Vagina (tissue), 2 donors: Measurements from ENCODE around the gene KRTAP10-7. TPM values are rescaled to one million over a fixed set of nuclear protein-coding genes. Genes with fewer than 3 reads are reported as not detected.
"Not testable (repeated sequence)": the region's sequence is repeated elsewhere in the genome, so short reads cannot be mapped to it uniquely, and the experiment has no call there.

Experiments used
- DNase-seq, 2 donors: peaks; one replicate each; pipeline ENCODE4 v3.0.0-alpha.2; 2017; ENCODE audit errors: extremely low spot score in 2 of 2
- H3K27ac ChIP-seq: fragments of 200-600 bp; sonication (generic); one replicate; pipeline ENCODE4 v1.5.1; 2019
- H3K27me3 ChIP-seq: fragments of 200-600 bp; sonication (generic); one replicate; pipeline ENCODE4 v1.5.1; 2019
- H3K36me3 ChIP-seq, 2 donors: fragments of 200-600 bp; sonication (generic); one replicate each; pipeline ENCODE4 v1.5.1; 2017 to 2019
- H3K4me1 ChIP-seq: fragments of 200-600 bp; sonication (generic); one replicate; pipeline ENCODE4 v1.5.1; 2019
- H3K4me3 ChIP-seq, 2 donors: fragments of 200-600 bp; sonication (generic); 1 replicate in 1 of 2; 2 replicates in 1 of 2; pipeline ENCODE4 v1.5.1; 2016 to 2019
- H3K9me3 ChIP-seq: fragments of 200-600 bp; sonication (generic); one replicate; pipeline ENCODE4 v1.5.1; 2019
- CTCF ChIP-seq, 3 experiments: fragments of 450-650 bp in 2 of 3; fragments of 200-600 bp in 1 of 3; sonication (generic) in 1 of 3; IDR thresholded peaks; one replicate each; pipeline ENCODE4 v1.5.1; 2017 to 2019; ENCODE audit warnings: antibody characterized with exemption in 3 of 3, mild to moderate bottlenecking in 2 of 3, moderate library complexity in 2 of 3
- POLR2A ChIP-seq, 2 donors: fragments of 450-650 bp; IDR thresholded peaks; one replicate each; pipeline ENCODE4 v1.6.1; 2017; ENCODE audit warnings: antibody characterized with exemption in 2 of 2, mild to moderate bottlenecking in 2 of 2, moderate library complexity in 2 of 2
- POLR2AphosphoS5 ChIP-seq, 2 donors: sonication (generic); formaldehyde crosslinking; IDR thresholded peaks; one replicate each; pipeline ENCODE4 v1.9.0; 2017; ENCODE audit warnings: antibody characterized with exemption in 2 of 2, mild to moderate bottlenecking in 2 of 2, low read depth in 1 of 2; ENCODE audit not compliant: insufficient read depth in 1 of 2
- intact Hi-C: fragments of 100-400 bp; cut with DNase I; formaldehyde crosslinking; loops from one replicate; pipeline ENCODE4 v1.15.1; 2023
- total RNA-seq: library from RNA; depleted of rRNA; stranded (reverse); fragments of >200 nt; gene quantifications from one replicate; pipeline ENCODE4 v1.2.3, GENCODE V29; 2016

Gene KRTAP10-7
- total RNA-seq, 1 donor from 2014 or later = not detected

DNA sequence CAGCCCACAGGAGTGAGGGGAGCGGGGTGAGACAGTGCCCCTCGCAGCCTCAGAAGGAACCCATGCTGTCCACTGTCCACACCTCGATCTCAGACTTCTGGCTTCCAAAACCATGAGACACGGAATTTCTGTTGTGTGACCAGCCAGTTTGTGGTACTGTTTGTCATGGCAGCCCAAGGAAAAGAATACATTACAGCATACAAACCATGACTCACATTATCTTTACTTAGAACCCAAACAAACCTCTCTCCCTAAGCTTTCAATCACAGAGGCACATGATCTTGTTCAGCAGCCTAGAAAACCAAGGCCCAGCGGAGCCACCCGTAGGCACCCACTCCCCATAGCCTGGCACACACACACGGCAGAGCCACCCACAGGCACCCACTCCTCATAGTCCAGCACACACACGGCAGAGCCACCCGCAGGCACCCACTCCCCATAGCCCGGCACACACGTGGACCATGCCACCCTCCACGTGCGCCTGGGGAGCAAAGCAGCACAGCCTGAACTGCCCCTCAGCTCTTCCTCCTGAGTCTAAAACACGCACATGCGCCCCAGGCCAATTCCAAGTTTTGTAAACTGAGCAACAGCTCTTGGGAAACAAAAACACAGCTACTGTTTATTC is 27.3 kb upstream of the KRTAP10-7 start:
- Histone ChIP-seq H3K4me3 (no peak overlapping the region), H3K9me3 (no peaks in the 10 kb centered on the region), H3K27me3 (no peaks in the 10 kb centered on the region), H3K36me3 (no peaks in the 10 kb centered on the region), H3K4me1 (peaks cover 5% of the 10 kb centered on the region), H3K27ac (no peak overlapping the region)
- TF ChIP-seq POLR2A (IDR thresholded peaks at IDR 0.05) (no peak), POLR2AphosphoS5 (IDR thresholded peaks at IDR 0.05; ENCODE audit: insufficient read depth in 1 of 2, low read depth in 1 of 2) (no peak), CTCF (IDR thresholded peaks at IDR 0.05) (no peak)
- intact Hi-C loops = no loop called here
- peak; percentile 47 to 70 for DNase-seq

GRCh38 chr21:44573630-44574456 is 26.6 kb upstream of the KRTAP10-7 start, which contains the start of gene KRTAP10-4:
Gene KRTAP10-4, plus strand, starts transcription at chr21:44573729. Its CDS starts 30 bp downstream, at chr21:44573759.
- DNase-seq = peak; percentile 37
- H3K9me3 ChIP-seq, H3K36me3 ChIP-seq, H3K4me3 ChIP-seq, H3K4me1 ChIP-seq, H3K27ac ChIP-seq, H3K27me3 ChIP-seq, intact Hi-C loops: not testable (repeated sequence)

GRCh38 chr21:44574457-44575306 is 25.7 kb upstream of the KRTAP10-7 start:
- Histone ChIP-seq H3K36me3 (no peaks in the 10 kb centered on the region), H3K27ac (no peak overlapping the region), H3K9me3 (no peaks in the 10 kb centered on the region), H3K4me1 (peaks cover 5% of the 10 kb centered on the region), H3K4me3 (no peak overlapping the region), H3K27me3 (no peaks in the 10 kb centered on the region)
- peak; percentile 27 to 72 for DNase-seq
- intact Hi-C loops = no loop called here
- TF ChIP-seq POLR2A (IDR thresholded peaks at IDR 0.05) (no peak), POLR2AphosphoS5 (IDR thresholded peaks at IDR 0.05; ENCODE audit: insufficient read depth in 1 of 2, low read depth in 1 of 2) (no peak), CTCF (IDR thresholded peaks at IDR 0.05) (no peak)

GRCh38 chr21:44575307-44576024 is 24.9 kb upstream of the KRTAP10-7 start:
- no peak for TF ChIP-seq CTCF (IDR thresholded peaks at IDR 0.05)
- no peak for TF ChIP-seq POLR2A (IDR thresholded peaks at IDR 0.05)
- no peak for TF ChIP-seq POLR2AphosphoS5 (IDR thresholded peaks at IDR 0.05; ENCODE audit: insufficient read depth in 1 of 2, low read depth in 1 of 2)
- intact Hi-C loops = no loop called here
- no peak overlapping the region for H3K4me3 ChIP-seq
- H3K9me3 ChIP-seq = no peaks in the 10 kb centered on the region
- H3K27ac ChIP-seq = no peak overlapping the region
- H3K27me3 ChIP-seq = no peaks in the 10 kb centered on the region
- H3K36me3 ChIP-seq = no peaks in the 10 kb centered on the region
- H3K4me1 ChIP-seq = peaks cover 5% of the 10 kb centered on the region
- DNase-seq = peak; percentile 49 to 74

- peak in 1 of 2 donors; percentile 49 for DNase-seq
- no peak overlapping the region for H3K4me3 ChIP-seq
- H3K27ac ChIP-seq = no peak overlapping the region
- H3K36me3 ChIP-seq = no peaks in the 10 kb centered on the region
- H3K4me1 ChIP-seq = peaks cover 5% of the 10 kb centered on the region
- intact Hi-C loops = no loop called here
- peaks cover 2% of the 10 kb centered on the region for H3K9me3 ChIP-seq
- TF ChIP-seq POLR2AphosphoS5 (IDR thresholded peaks at IDR 0.05; ENCODE audit: insufficient read depth in 1 of 2, low read depth in 1 of 2) = no peak
- no peak for TF ChIP-seq CTCF (IDR thresholded peaks at IDR 0.05)
- no peak for TF ChIP-seq POLR2A (IDR thresholded peaks at IDR 0.05)
- no peaks in the 10 kb centered on the region for H3K27me3 ChIP-seq
Measured at GRCh38 chr21:44576025-44576420, 24.4 kb upstream of the KRTAP10-7 start.
